Breast epithelium (tissue), 4 donors: ENCODE data around the gene FAM193A. TPM values are rescaled to one million over a fixed set of nuclear protein-coding genes. Genes with fewer than 3 reads are reported as not detected.

ENCODE experiments used
- DNase-seq, 2 donors: peaks; one replicate each; pipeline ENCODE4 v3.0.0-alpha.2; 2019; ENCODE audit warnings: low spot score in 2 of 2
- H3K27ac ChIP-seq, 2 donors: fragments of 200-600 bp; sonication (generic) in 1 of 2; one replicate each; pipeline ENCODE4 v1.5.1; 2016 to 2019; ENCODE audit warnings: mild to moderate bottlenecking in 1 of 2
- H3K27me3 ChIP-seq, 2 donors: fragments of 200-600 bp; sonication (generic) in 1 of 2; one replicate each; pipeline versions ENCODE4 v1.5.1 to v1.6.0; 2017 to 2019; ENCODE audit warnings: control low read depth in 1 of 2, mild to moderate bottlenecking in 1 of 2
- H3K36me3 ChIP-seq: fragments of 200-600 bp; one replicate; pipeline ENCODE4 v1.5.1; 2019
- H3K4me1 ChIP-seq, 2 donors: fragments of 200-600 bp; sonication (generic); one replicate each; pipeline ENCODE4 v1.5.1; 2016 to 2019; ENCODE audit warnings: control low read depth in 1 of 2
- H3K4me3 ChIP-seq, 3 donors: fragments of 200-600 bp; sonication (generic); 1 replicate in 2 of 3; 2 replicates in 1 of 3; pipeline ENCODE4 v1.5.1; 2016 to 2019; ENCODE audit warnings: mild to moderate bottlenecking in 3 of 3, moderate library complexity in 2 of 3
- H3K9me3 ChIP-seq, 2 donors: fragments of 200-600 bp; sonication (generic) in 1 of 2; one replicate each; pipeline ENCODE4 v1.5.1; 2016 to 2019; ENCODE audit warnings: control low read depth in 1 of 2
- POLR2A ChIP-seq: fragments of 450-650 bp; IDR thresholded peaks from one replicate; pipeline ENCODE4 v1.6.1; 2016; ENCODE audit warnings: antibody characterized with exemption, mild to moderate bottlenecking, moderate library complexity
- POLR2AphosphoS5 ChIP-seq, 3 donors: sonication (generic); formaldehyde crosslinking; IDR thresholded peaks; one replicate each; pipeline ENCODE4 v1.6.1; 2017; ENCODE audit warnings: antibody characterized with exemption in 3 of 3
- intact Hi-C: fragments of 100-400 bp; cut with DNase I; formaldehyde crosslinking; loops from one replicate; pipeline ENCODE4 v1.15.1; 2023; ENCODE audit warnings: low total_unique reads
- total RNA-seq, 3 donors: library from RNA; depleted of rRNA; stranded (reverse); fragments of >200 nt; gene quantifications; one replicate each; pipeline ENCODE4 v1.1.0, GENCODE V29; 2016
- TF ChIP-seq, protein P1 (sequence below), 3 donors: fragments of 450-650 bp; IDR thresholded peaks; one replicate each; pipeline ENCODE4 v1.5.1; 2016 to 2017; ENCODE audit warnings: antibody characterized with exemption in 3 of 3, mild to moderate bottlenecking in 3 of 3, moderate library complexity in 3 of 3

The FAM193A gene
- total RNA-seq, 3 donors from 2014 or later: 24.5 to 26.5 (median 24.7) TPM

DNA sequence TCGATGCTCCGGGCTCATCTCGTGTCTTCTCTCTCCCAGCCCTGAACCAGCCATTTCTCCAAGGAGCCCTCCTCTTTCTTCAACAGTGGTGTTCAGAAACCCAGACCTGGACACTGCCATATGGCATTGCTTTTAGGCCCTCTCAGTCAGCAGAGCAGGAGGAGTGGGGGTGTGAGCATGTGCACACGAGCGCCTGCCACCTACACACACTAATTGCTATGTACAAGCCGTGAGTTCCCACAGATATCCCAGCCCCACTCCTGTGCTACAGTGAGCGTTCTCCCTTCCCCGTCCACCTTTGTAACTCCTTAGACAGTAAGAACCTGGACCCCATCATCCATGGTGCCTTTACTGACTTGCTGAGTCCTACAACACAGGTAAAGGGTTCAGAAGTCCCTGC, 165.9 kb downstream of the FAM193A start:
- TF ChIP-seq POLR2AphosphoS5 (IDR thresholded peaks at IDR 0.05) (no peak), POLR2A (no peak)
- TF ChIP-seq, protein P1, sequence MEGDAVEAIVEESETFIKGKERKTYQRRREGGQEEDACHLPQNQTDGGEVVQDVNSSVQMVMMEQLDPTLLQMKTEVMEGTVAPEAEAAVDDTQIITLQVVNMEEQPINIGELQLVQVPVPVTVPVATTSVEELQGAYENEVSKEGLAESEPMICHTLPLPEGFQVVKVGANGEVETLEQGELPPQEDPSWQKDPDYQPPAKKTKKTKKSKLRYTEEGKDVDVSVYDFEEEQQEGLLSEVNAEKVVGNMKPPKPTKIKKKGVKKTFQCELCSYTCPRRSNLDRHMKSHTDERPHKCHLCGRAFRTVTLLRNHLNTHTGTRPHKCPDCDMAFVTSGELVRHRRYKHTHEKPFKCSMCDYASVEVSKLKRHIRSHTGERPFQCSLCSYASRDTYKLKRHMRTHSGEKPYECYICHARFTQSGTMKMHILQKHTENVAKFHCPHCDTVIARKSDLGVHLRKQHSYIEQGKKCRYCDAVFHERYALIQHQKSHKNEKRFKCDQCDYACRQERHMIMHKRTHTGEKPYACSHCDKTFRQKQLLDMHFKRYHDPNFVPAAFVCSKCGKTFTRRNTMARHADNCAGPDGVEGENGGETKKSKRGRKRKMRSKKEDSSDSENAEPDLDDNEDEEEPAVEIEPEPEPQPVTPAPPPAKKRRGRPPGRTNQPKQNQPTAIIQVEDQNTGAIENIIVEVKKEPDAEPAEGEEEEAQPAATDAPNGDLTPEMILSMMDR (IDR thresholded peaks at IDR 0.05): no peak

DNA sequence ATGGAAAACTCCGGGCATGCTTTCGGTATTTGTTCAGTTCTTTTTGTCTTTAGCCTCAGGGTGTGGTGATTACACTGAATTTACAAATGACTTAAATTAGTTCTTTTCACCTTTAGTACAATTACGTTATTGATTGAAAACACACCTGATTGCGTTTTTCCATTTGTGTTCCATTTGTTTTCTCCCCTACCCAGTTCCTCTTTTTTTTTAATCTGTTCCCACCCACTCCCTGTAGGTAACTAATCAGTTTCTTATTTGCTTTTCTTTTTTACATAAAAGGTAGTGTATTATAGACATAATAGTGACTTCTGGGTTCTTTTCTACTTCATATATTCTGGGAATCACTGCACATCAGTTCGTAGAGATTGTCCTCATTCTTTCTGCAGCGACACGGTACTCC, 166.3 kb downstream of the FAM193A start:
- TF ChIP-seq POLR2A: no peak
- no peak for TF ChIP-seq POLR2AphosphoS5 (IDR thresholded peaks at IDR 0.05)
- TF ChIP-seq, protein P1 (IDR thresholded peaks at IDR 0.05): no peak
- no peaks in the 10 kb centered on the region for H3K36me3 ChIP-seq
- no peak for DNase-seq
- H3K27ac ChIP-seq: no peak overlapping the region
- no peak overlapping the region for H3K4me3 ChIP-seq
- intact Hi-C loops: no loop called here
- H3K27me3 ChIP-seq: no peaks in the 10 kb centered on the region
- H3K9me3 ChIP-seq: no peaks in the 10 kb centered on the region
- H3K4me1 ChIP-seq: no peaks in the 10 kb centered on the region

More for the DNA sequence above, 165.9 kb downstream of the FAM193A start:
- Histone ChIP-seq H3K27me3 (no peaks in the 10 kb centered on the region), H3K27ac (no peak overlapping the region), H3K36me3 (no peaks in the 10 kb centered on the region), H3K4me3 (no peak overlapping the region), H3K9me3 (no peaks in the 10 kb centered on the region), H3K4me1 (no peaks in the 10 kb centered on the region)
- DNase-seq: no peak
- intact Hi-C loops: no loop called here

DNA sequence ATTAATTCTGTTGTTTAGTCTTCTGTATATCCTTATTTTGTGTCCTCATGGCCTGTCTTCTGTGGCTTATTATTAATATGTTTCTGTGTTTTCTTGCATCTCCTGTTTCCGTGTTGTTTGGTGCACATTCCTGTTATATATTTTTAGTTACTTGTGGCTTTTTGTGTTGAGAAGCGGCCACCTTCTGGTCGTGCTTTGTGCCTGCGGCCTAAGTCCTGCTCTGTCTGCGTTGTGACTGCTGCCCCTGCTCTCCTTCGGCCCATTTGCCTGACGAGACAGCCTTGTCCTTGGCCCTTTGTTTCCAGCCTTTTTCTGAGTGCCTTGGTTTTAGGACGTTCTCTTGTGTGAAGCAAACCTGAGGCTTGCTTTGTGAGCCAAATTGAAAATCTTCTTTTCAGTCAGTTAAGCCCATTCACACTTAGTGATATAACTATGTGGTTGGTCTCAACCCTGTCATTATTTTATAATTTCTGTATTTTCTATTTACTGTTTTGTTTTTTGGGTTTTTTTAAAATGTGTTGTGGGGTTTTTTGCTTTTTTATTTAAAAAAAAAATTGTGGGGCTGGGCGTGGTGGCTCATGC, 175.9 kb downstream of the FAM193A start:
- peaks cover 0 to 7% of the 10 kb centered on the region in 2 donors for H3K4me1 ChIP-seq
- no peaks in the 10 kb centered on the region for H3K9me3 ChIP-seq
- DNase-seq: peak in 1 of 2 donors; percentile 10
- intact Hi-C loops: no loop called here
- no peaks in the 10 kb centered on the region for H3K36me3 ChIP-seq
- no peak overlapping the region for H3K27ac ChIP-seq
- no peak overlapping the region for H3K4me3 ChIP-seq
- TF ChIP-seq POLR2AphosphoS5 (IDR thresholded peaks at IDR 0.05) (no peak), POLR2A (no peak)
- TF ChIP-seq, protein P1 (IDR thresholded peaks at IDR 0.05): no peak
- no peaks in the 10 kb centered on the region for H3K27me3 ChIP-seq

DNA sequence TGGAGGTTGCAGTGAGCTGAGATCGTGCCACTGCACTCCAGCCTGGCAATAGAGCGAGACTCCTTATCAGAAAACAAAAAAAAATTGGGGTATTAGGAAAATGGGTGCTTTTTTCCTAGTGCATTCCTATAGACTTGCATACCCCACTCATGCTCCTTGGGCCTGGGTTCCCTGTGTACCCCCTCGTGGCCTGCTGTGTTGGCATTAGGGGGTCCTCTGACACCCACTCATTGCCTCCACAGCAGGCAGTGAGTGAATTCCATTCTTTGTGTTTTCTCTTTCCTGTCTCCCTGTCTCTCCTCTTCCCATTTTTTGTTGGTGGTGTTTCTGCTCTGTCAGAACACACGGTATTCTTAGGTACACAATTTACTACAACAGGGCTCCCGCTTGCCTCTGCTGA, 176.9 kb downstream of the FAM193A start:
- intact Hi-C loops: no loop called here
- TF ChIP-seq POLR2AphosphoS5 (IDR thresholded peaks at IDR 0.05): no peak
- Histone ChIP-seq H3K9me3 (no peaks in the 10 kb centered on the region), H3K27me3 (no peaks in the 10 kb centered on the region), H3K27ac (peak overlapping the region; percentile 33 to 35), H3K36me3 (no peaks in the 10 kb centered on the region), H3K4me3 (no peak overlapping the region), H3K4me1 (peaks cover 0 to 7% of the 10 kb centered on the region in 2 donors)
- peak in 1 of 2 donors; percentile 12 for DNase-seq

DNA sequence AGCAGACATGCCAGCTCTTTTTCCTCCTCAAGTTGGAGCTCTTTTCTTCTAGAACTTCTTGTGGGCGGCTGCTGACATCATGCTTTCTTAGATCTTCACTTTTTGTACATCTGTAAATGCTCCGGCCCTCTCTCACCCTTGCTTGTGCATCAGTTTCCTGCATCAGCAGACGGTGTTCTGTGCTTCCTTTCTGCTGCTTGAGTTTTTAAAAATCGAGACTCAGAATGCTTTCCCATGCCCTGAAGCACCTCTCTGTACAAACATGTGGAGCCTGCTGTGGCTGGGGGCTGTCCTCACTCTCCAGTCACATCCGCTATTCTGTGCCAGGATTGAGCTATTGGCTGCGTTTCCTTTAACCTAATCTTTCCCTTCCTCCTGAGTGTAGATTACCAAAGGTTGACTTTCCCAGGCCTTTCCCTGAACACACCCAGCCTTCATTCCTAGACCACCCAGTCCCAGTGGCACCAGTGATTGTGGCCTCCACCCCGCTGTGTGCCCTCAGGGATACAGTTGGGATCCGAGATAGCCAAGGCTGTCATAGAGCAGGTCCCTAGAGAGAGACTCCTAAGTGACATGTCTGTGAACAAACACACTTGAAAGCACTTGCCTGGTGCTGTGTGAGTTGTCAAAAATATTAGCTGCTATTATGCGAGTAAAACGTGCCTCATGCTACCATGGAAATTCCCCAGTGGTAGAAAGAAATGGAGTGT, 177.8 kb downstream of the FAM193A start:
- Histone ChIP-seq H3K9me3 (no peaks in the 10 kb centered on the region), H3K4me3 (no peak overlapping the region), H3K4me1 (peaks cover 0 to 7% of the 10 kb centered on the region in 2 donors), H3K27ac (peak overlapping the region; percentile 15 to 41), H3K27me3 (no peaks in the 10 kb centered on the region), H3K36me3 (no peaks in the 10 kb centered on the region)
- DNase-seq: peak in 1 of 2 donors; percentile 52
- intact Hi-C loops: no loop called here
- no peak for TF ChIP-seq POLR2AphosphoS5 (IDR thresholded peaks at IDR 0.05)
- TF ChIP-seq POLR2A: no peak
- TF ChIP-seq, protein P1 (IDR thresholded peaks at IDR 0.05): no peak
